NCI-H226 (cell line): ENCODE results near the gene CHI3L1.

Experiments
- DNase-seq: peaks from one replicate; pipeline ENCODE4 v3.0.0-alpha.2; 2015

CHI3L1 gene

GRCh38 chr1:203149188-203149840, 37.2 kb downstream of the CHI3L1 start:
- no peak for DNase-seq

GRCh38 chr1:203148579-203148978, 37.9 kb downstream of the CHI3L1 start:
- DNase-seq = no peak

- DNase-seq = no peak
Observed at GRCh38 chr1:203148127-203148526, 38.4 kb downstream of the CHI3L1 start.

- no peak for DNase-seq
Observed at GRCh38 chr1:203147376-203147775, 39.1 kb downstream of the CHI3L1 start.

GRCh38 chr1:203146537-203146936, 40.0 kb downstream of the CHI3L1 start:
- no peak for DNase-seq

GRCh38 chr1:203146042-203146369, 40.5 kb downstream of the CHI3L1 start:
- no peak for DNase-seq

GRCh38 chr1:203145321-203146041, 41.0 kb downstream of the CHI3L1 start:
- no peak for DNase-seq

- peak; percentile 32 for DNase-seq
Observed at GRCh38 chr1:203144661-203145060, 41.8 kb downstream of the CHI3L1 start.

GRCh38 chr1:203143641-203144040, 42.9 kb downstream of the CHI3L1 start:
- no peak for DNase-seq

- no peak for DNase-seq
Observed at GRCh38 chr1:203142684-203143408, 43.7 kb downstream of the CHI3L1 start.

- no peak for DNase-seq
Observed at GRCh38 chr1:203142124-203142523, 44.4 kb downstream of the CHI3L1 start.

GRCh38 chr1:203140743-203141520, 45.6 kb downstream of the CHI3L1 start:
- no peak for DNase-seq

- DNase-seq = no peak
Observed at GRCh38 chr1:203139976-203140475, 46.5 kb downstream of the CHI3L1 start.

- DNase-seq = no peak
Observed at GRCh38 chr1:203138066-203138465, 48.4 kb downstream of the CHI3L1 start.

GRCh38 chr1:203137324-203137723, 49.2 kb downstream of the CHI3L1 start:
- no peak for DNase-seq

- no peak for DNase-seq
Observed at GRCh38 chr1:203136409-203137042, 50.0 kb downstream of the CHI3L1 start.

GRCh38 chr1:203135636-203136305, 50.7 kb downstream of the CHI3L1 start:
- no peak for DNase-seq

- DNase-seq = peak; percentile 94
Observed at GRCh38 chr1:203133970-203134725, 52.4 kb downstream of the CHI3L1 start.

- DNase-seq = no peak
Observed at GRCh38 chr1:203131548-203132200, 54.8 kb downstream of the CHI3L1 start.

- no peak for DNase-seq
Observed at GRCh38 chr1:203130358-203130985, 56.0 kb downstream of the CHI3L1 start.
